ENCODE results near the gene PCDH9.

- TF ChIP-seq CTCF (IDR thresholded peaks at IDR 0.05), result no peak
- no peak for TF ChIP-seq POLR2A (IDR thresholded peaks at IDR 0.05)
Measured at GRCh38 chr13:66551128-66551527, 679.0 kb downstream of the PCDH9 start.

Measured in thyroid gland (tissue), 4 donors.